ENCODE results near the gene ZC2HC1B. TPM values are rescaled to one million over a fixed set of nuclear protein-coding genes. Genes with fewer than 3 reads are reported as not detected.

The ZC2HC1B gene
- 0.33 TPM in 1 of 2 replicates, not detected in the other for total RNA-seq

GRCh38 chr6:143864234-143864633 is at the start of gene ZC2HC1B:
Gene ZC2HC1B (plus strand): TSS chr6:143864474. CDS start chr6:143864540, 66 bp downstream.

DNA sequence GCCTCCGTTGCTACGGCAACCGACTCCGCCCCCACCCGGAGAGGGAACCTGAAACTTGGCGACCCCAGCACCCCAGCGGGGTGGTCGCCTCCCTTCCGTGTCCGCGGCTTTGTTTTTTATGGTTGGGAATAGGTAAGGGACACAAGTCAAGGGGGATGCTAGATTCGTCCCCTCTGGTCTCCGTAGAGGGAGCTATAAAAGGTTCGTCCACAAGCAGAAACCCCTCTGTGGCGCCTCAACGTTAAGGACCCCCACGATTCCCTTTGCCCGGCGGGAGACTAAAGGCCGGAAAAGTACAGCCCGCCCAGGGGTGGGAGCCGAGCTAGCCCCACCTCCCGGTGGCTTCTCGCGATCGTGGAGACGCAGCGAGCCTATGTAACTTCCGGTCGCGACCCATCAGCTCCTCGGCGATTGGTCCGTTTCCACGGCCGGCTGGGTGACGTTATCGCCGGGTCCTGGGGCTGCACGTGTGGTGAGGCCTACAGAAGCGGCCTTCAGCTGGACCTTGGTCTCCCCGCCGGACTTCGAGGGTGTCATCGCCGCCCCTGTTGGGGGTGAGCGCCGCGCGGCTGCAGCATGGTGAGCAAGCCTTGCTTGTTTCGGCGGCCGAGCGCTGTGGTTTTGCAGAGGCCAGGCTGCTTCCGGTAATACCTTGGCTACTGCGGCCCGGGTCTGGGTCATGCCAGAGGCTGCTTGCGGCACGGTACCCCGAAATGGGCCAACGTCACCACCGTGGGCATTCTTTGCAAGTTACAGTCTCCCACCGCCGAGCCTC is 21.2 kb upstream of the ZC2HC1B start, which contains the start of gene LTV1:
Gene LTV1 (plus strand): TSS at position 437 of the 775 bp plus-strand sequence. CDS start 140 bp downstream, at position 577.

Small RNA genes within 50 kb of the gene (small RNA-seq; reads per million reads assigned to genes)
- gene ZC2HC1B, result not detected

Other genes starting within 250 kb of the ZC2HC1B start
- gene PHACTR2, start 186.5 kb upstream of the ZC2HC1B start, total RNA-seq, result 76.2 and 76.6 TPM in 2 replicates
- gene LTV1, start 21.1 kb upstream of the ZC2HC1B start, total RNA-seq, result 8.2 and 9.7 TPM in 2 replicates
- 33.5 and 49.1 TPM in 2 replicates for gene PLAGL1, start 143.8 kb downstream of the ZC2HC1B start, total RNA-seq
- gene SF3B5, start 231.1 kb downstream of the ZC2HC1B start, total RNA-seq, result 86.0 and 144 TPM in 2 replicates